ENCODE results near the gene CD151. TPM values are rescaled to one million over a fixed set of nuclear protein-coding genes. Genes with fewer than 3 reads are reported as not detected.

The CD151 gene
- total and polyA plus RNA-seq, 8 donors, result 122 to 815 (median 162) TPM

GRCh38 chr11:810040-810567 lies 22.6 kb upstream of the CD151 start:
- ATAC-seq, result no peak
- no peaks in the 10 kb centered on the region for H3K27me3 ChIP-seq
- H3K4me3 ChIP-seq, result peak overlapping the region; percentile 97 to 100
- H3K36me3 ChIP-seq, result peaks cover 3 to 40% of the 10 kb centered on the region in 2 donors
- H3K27ac ChIP-seq, result peak overlapping the region; percentile 94 to 97
- intact Hi-C loops (cut with DNase I), result no loop called here
- H3K4me1 ChIP-seq, result peaks cover 19 to 57% of the 10 kb centered on the region in 2 donors
- no peak for DNase-seq
- no peaks in the 10 kb centered on the region for H3K9me3 ChIP-seq
- peak in 1 of 2 donors; percentile 9 for TF ChIP-seq CTCF (IDR thresholded peaks at IDR 0.05)

GRCh38 chr11:811446-812245 lies 21.1 kb upstream of the CD151 start:
- Histone ChIP-seq H3K36me3 (peaks cover 3 to 47% of the 10 kb centered on the region in 2 donors), H3K27ac (no peak overlapping the region), H3K4me3 (peak overlapping the region in 1 of 2 donors; percentile 97), H3K27me3 (no peaks in the 10 kb centered on the region), H3K4me1 (peaks cover 16 to 43% of the 10 kb centered on the region in 2 donors), H3K9me3 (no peaks in the 10 kb centered on the region)
- DNase-seq, result no peak
- ATAC-seq, result no peak
- TF ChIP-seq CTCF (IDR thresholded peaks at IDR 0.05), result no peak
- intact Hi-C loops (cut with DNase I), result no loop called here

GRCh38 chr11:812390-812789 lies 20.4 kb upstream of the CD151 start:
- DNase-seq (no peak), ATAC-seq (no peak)
- H3K36me3 ChIP-seq, result peaks cover 3 to 47% of the 10 kb centered on the region in 2 donors

GRCh38 chr11:813072-813455 lies 19.7 kb upstream of the CD151 start:
- intact Hi-C loops (cut with DNase I), result no loop called here
- DNase-seq (no peak), ATAC-seq (no peak)
- Histone ChIP-seq H3K36me3 (peaks cover 3 to 47% of the 10 kb centered on the region in 2 donors), H3K4me3 (no peak overlapping the region), H3K27ac (no peak overlapping the region), H3K9me3 (no peaks in the 10 kb centered on the region), H3K4me1 (peaks cover 16 to 36% of the 10 kb centered on the region in 2 donors), H3K27me3 (no peaks in the 10 kb centered on the region)
- no peak for TF ChIP-seq CTCF (IDR thresholded peaks at IDR 0.05)

More at GRCh38 chr11:812390-812789, 20.4 kb upstream of the CD151 start:
- Histone ChIP-seq H3K4me3 (no peak overlapping the region), H3K27me3 (no peaks in the 10 kb centered on the region), H3K9me3 (no peaks in the 10 kb centered on the region), H3K27ac (no peak overlapping the region), H3K4me1 (peaks cover 16 to 42% of the 10 kb centered on the region in 2 donors)
- intact Hi-C loops (cut with DNase I), result no loop called here
- TF ChIP-seq CTCF (IDR thresholded peaks at IDR 0.05), result no peak

- peaks cover 3 to 47% of the 10 kb centered on the region in 2 donors for H3K36me3 ChIP-seq
- no peak for ATAC-seq
- H3K27ac ChIP-seq, result no peak overlapping the region
- intact Hi-C loops (cut with DNase I), result no loop called here
- TF ChIP-seq CTCF (IDR thresholded peaks at IDR 0.05), result no peak
- peaks cover 12 to 36% of the 10 kb centered on the region in 2 donors for H3K4me1 ChIP-seq
- H3K9me3 ChIP-seq, result no peaks in the 10 kb centered on the region
- H3K4me3 ChIP-seq, result no peak overlapping the region
- DNase-seq, result no peak
- no peaks in the 10 kb centered on the region for H3K27me3 ChIP-seq
These were observed 19.2 kb upstream of the CD151 start for GRCh38 chr11:813456-814096.

Data from left lung (tissue), 10 donors.